ENCODE measurements around the gene ODC1.

The ODC1 gene

GRCh38 chr2:10453905-10454298, 5.8 kb upstream of the ODC1 start:
- TF ChIP-seq CTCF (IDR thresholded peaks at IDR 0.05), result no peak

GRCh38 chr2:10452956-10453904, 5.1 kb upstream of the ODC1 start:
- TF ChIP-seq CTCF (IDR thresholded peaks at IDR 0.05), result no peak

- no peak for TF ChIP-seq CTCF (IDR thresholded peaks at IDR 0.05)
Measured at GRCh38 chr2:10452312-10452711, 4.2 kb upstream of the ODC1 start.

GRCh38 chr2:10451819-10452218, 3.7 kb upstream of the ODC1 start:
- TF ChIP-seq CTCF (IDR thresholded peaks at IDR 0.05), result no peak

- no peak for TF ChIP-seq CTCF (IDR thresholded peaks at IDR 0.05)
Measured at GRCh38 chr2:10449838-10450691, 1.9 kb upstream of the ODC1 start.

- no peak for TF ChIP-seq CTCF (IDR thresholded peaks at IDR 0.05)
Measured at GRCh38 chr2:10449486-10449831, 1.3 kb upstream of the ODC1 start.

- peak; percentile 20; the same call in 1 of the 2 replicates for TF ChIP-seq CTCF (IDR thresholded peaks at IDR 0.05)
Measured at GRCh38 chr2:10448576-10449485, 704 bp upstream of the ODC1 start.

Data from LNCAP (cell line).